ENCODE results near the gene SPNS2.
A peak's percentile ranks its signal among the peaks of the same experiment; 100 is the strongest.

DNA sequence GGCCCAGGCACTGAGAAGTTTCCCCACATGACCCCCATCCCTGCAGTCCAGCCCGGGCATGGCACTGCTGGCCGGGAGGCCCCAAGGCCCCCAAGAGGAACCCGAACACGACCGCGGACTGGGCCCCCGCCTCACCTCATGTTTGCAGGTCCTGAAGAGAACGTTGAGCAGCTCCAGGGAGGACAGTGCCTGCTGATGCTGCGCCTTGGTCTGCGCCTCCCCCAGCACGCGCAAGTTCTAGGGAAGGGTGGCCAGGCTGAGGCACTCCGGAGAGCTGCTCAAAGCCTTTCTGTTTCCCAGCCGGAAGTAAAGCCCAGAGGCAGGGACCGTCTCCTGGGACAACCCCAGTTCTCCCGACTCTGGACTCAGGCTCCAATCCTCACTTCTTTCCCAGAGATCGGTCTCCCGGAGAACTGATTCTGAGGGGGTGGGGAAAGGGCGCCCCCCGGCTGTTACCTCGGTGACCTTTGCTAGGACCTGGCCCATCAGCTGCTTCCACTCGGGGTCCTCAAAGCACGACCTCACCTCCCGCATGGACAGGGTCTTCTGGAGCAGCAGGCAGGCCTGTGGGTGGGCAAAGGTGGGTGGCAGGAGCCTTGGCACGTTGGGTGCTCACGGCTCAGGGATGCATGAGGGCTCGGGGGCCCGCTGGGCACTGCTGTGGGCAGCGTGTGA lies 42.8 kb downstream of the SPNS2 start:
- TF ChIP-seq, protein P1, sequence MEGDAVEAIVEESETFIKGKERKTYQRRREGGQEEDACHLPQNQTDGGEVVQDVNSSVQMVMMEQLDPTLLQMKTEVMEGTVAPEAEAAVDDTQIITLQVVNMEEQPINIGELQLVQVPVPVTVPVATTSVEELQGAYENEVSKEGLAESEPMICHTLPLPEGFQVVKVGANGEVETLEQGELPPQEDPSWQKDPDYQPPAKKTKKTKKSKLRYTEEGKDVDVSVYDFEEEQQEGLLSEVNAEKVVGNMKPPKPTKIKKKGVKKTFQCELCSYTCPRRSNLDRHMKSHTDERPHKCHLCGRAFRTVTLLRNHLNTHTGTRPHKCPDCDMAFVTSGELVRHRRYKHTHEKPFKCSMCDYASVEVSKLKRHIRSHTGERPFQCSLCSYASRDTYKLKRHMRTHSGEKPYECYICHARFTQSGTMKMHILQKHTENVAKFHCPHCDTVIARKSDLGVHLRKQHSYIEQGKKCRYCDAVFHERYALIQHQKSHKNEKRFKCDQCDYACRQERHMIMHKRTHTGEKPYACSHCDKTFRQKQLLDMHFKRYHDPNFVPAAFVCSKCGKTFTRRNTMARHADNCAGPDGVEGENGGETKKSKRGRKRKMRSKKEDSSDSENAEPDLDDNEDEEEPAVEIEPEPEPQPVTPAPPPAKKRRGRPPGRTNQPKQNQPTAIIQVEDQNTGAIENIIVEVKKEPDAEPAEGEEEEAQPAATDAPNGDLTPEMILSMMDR (optimal IDR thresholded peaks at IDR 0.05 in 1 of 3, IDR thresholded peaks at IDR 0.05 in 1 of 3, conservative IDR thresholded peaks at IDR 0.05 in 1 of 3; ENCODE audit: extremely low read depth in 1 of 3, insufficient read depth in 2 of 3, low read length in 3 of 3): peak in 1 of 3 experiments; percentile 21
- no peak for TF ChIP-seq EZH2 (IDR thresholded peaks at IDR 0.05; ENCODE audit: low read length)
